HepG2 (cell line): ENCODE data around the gene KATNB1. TPM values are rescaled to one million over a fixed set of nuclear protein-coding genes. Genes with fewer than 3 reads are reported as not detected.

ENCODE experiments used
- ATAC-seq: fragments of 200-7000 bp; cut with Tn5 transposase; 3 replicates; pipeline ENCODE4 v1.9.1; 2020; ENCODE audit warnings: mild to moderate bottlenecking, moderate library complexity
- BruUV-seq: library from RNA; stranded (reverse); fragments of 400-500 nt; replicated peaks from 2 replicates; lab custom pipeline; 2021; lab: Mats Ljungman, UMichigan
- CTCF ChIA-PET: fragments of 300-600 bp; formaldehyde crosslinking; extraction: SDS; loops from one replicate; lab custom pipeline; 2021; ENCODE audit warnings: low total read pairs, inconsistent platforms, low intra/inter-chr PET ratio; lab: Yijun Ruan, JAX
- POLR2A ChIA-PET: fragments of 350-600 bp; sonication (Branson Sonifier 250); formaldehyde crosslinking; loops from one replicate; lab custom pipeline; 2020; ENCODE audit warnings: antibody characterized with exemption, inconsistent platforms; lab: Yijun Ruan, JAX
- DNase-seq: peaks from one replicate; pipeline ENCODE4 v3.0.0-alpha.2; 2015; ENCODE audit warnings: low spot score
- FAIRE-seq: peaks from 3 replicates; lab custom pipeline; 2011; peaks lifted over from hg19 to GRCh38; lab: Jason Lieb, UNC
- H2AFZ ChIP-seq: one replicate; pipeline ENCODE4 v1.6.1; 2011; ENCODE audit warnings: low read length, inconsistent platforms
- H3K27ac ChIP-seq: fragments of 300-600 bp; 3 replicates; pipeline ENCODE4 v1.8.0; 2011; ENCODE audit warnings: mixed run types, mild to moderate bottlenecking, mixed read lengths, low read length, inconsistent platforms; ENCODE audit not compliant: insufficient read depth; ENCODE audit errors: extremely low read length
- H3K27me3 ChIP-seq, 2 experiments: fragments of 200-600 bp in 1 of 2; 2 replicates in 1 of 2; 3 replicates in 1 of 2; pipeline versions ENCODE4 v1.6.0 to v1.8.0; 2011; ENCODE audit warnings: low read length in 2 of 2, mild to moderate bottlenecking in 2 of 2, moderate library complexity in 2 of 2, inconsistent platforms in 1 of 2; ENCODE audit not compliant: insufficient read depth in 2 of 2, control insufficient read depth in 1 of 2
- H3K36me3 ChIP-seq, 2 experiments: fragments of 200-600 bp in 1 of 2; replicated peaks in 1 of 2; 2 replicates in 1 of 2; 3 replicates in 1 of 2; pipeline versions ENCODE4 v1.5.1 to v1.8.0; 2011; ENCODE audit warnings: low read length in 2 of 2, inconsistent platforms in 1 of 2; ENCODE audit not compliant: insufficient read depth in 2 of 2, control insufficient read depth in 1 of 2
- H3K4me1 ChIP-seq: 2 replicates; pipeline ENCODE4 v1.5.1; 2012; ENCODE audit warnings: low read length, inconsistent platforms; ENCODE audit not compliant: insufficient read depth
- H3K4me2 ChIP-seq: 2 replicates; pipeline ENCODE4 v1.6.0; 2011; ENCODE audit warnings: low read depth, low read length, inconsistent platforms
- H3K4me3 ChIP-seq, 3 experiments: fragments of 200-600 bp in 1 of 3; sonication (generic), shearing (Covaris generic) in 1 of 3; replicated peaks in 1 of 3; 2 replicates each; pipeline ENCODE4 v1.5.1; 2011 to 2016; ENCODE audit warnings: low read length in 3 of 3, inconsistent platforms in 2 of 3, low read depth in 2 of 3, mild to moderate bottlenecking in 2 of 3, control low read depth in 1 of 3, mixed read lengths in 1 of 3; ENCODE audit not compliant: insufficient read depth in 1 of 3
- H3K79me2 ChIP-seq: one replicate; pipeline ENCODE4 v1.6.1; 2011; ENCODE audit warnings: low read length, inconsistent platforms; ENCODE audit not compliant: insufficient read depth
- H3K9ac ChIP-seq: 2 replicates; pipeline ENCODE4 v1.6.0; 2011; ENCODE audit warnings: mild to moderate bottlenecking, low read depth, low read length, inconsistent platforms; ENCODE audit not compliant: insufficient read depth
- H3K9me3 ChIP-seq: 2 replicates; pipeline ENCODE4 v1.5.1; 2012; ENCODE audit warnings: mild to moderate bottlenecking, low read length
- H4K20me1 ChIP-seq: 2 replicates; pipeline ENCODE4 v1.6.0; 2011; ENCODE audit warnings: inconsistent platforms, mild to moderate bottlenecking, low read length, moderate library complexity; ENCODE audit not compliant: insufficient read depth
- AFF4 ChIP-seq: sonication (generic); formaldehyde crosslinking; IDR thresholded peaks from 2 replicates; pipeline ENCODE4 v1.4.0; 2020; ENCODE audit warnings: missing genetic modification reagents
- BCL3 ChIP-seq: sonication (generic); formaldehyde crosslinking; IDR thresholded peaks from 2 replicates; pipeline ENCODE4 v1.5.1; 2020; ENCODE audit warnings: mild to moderate bottlenecking, missing genetic modification reagents, moderate library complexity
- HIVEP1 ChIP-seq: sonication (generic); formaldehyde crosslinking; IDR thresholded peaks from 2 replicates; pipeline ENCODE4 v1.4.0; 2020; ENCODE audit warnings: mild to moderate bottlenecking, missing genetic modification reagents
- IKZF5 ChIP-seq: IDR thresholded peaks from 2 replicates; pipeline ENCODE4 v1.6.1; 2018; ENCODE audit warnings: missing genetic modification reagents, mild to moderate bottlenecking, missing compliant biosample characterization
- KDM6A ChIP-seq: IDR thresholded peaks from 2 replicates; pipeline ENCODE4 v1.6.1; 2016; ENCODE audit warnings: low read depth
- MTA1 ChIP-seq: sonication (generic); formaldehyde crosslinking; IDR thresholded peaks from 2 replicates; pipeline ENCODE4 v1.4.0; 2020; ENCODE audit warnings: missing genetic modification reagents, mild to moderate bottlenecking, borderline replicate concordance
- SRSF1 ChIP-seq: fragments of 200-400 bp; formaldehyde crosslinking; optimal IDR thresholded peaks from 2 replicates; pipeline ENCODE3; 2017; ENCODE audit warnings: mild to moderate bottlenecking, low read depth, low read length, moderate library complexity
- THAP11 ChIP-seq: IDR thresholded peaks from 2 replicates; pipeline ENCODE4 v1.6.1; 2016; ENCODE audit warnings: missing biosample characterization, missing genetic modification reagents
- ZBTB14 ChIP-seq: sonication (generic); formaldehyde crosslinking; IDR thresholded peaks from 2 replicates; pipeline ENCODE4 v1.4.0; 2020; ENCODE audit warnings: missing genetic modification reagents
- ZBTB46 ChIP-seq: sonication (generic); formaldehyde crosslinking; IDR thresholded peaks from 2 replicates; pipeline ENCODE4 v1.4.0; 2020; ENCODE audit warnings: mild to moderate bottlenecking, missing genetic modification reagents, borderline replicate concordance
- ZNF703 ChIP-seq: sonication (generic); formaldehyde crosslinking; IDR thresholded peaks from 2 replicates; pipeline ENCODE4 v1.5.1; 2020; ENCODE audit warnings: missing genetic modification reagents, mild to moderate bottlenecking, moderate library complexity, borderline replicate concordance
- ZNF720 ChIP-seq: sonication (generic); formaldehyde crosslinking; IDR thresholded peaks from 2 replicates; pipeline ENCODE4 v1.4.0; 2020; ENCODE audit warnings: missing genetic modification reagents
- WGBS: methylation state at CpG from one replicate; pipeline ENCODE4 v1.1.6; 2017; ENCODE audit warnings: low lambda C conversion rate; 5-methylcytosine and 5-hydroxymethylcytosine counted together
- in situ Hi-C: cut with HindIII; loops from 2 replicates; pipeline ENCODE4 v1.10.0; 2017; ENCODE audit warnings: low pct_unique_long_range_greater_than_20kb; ENCODE audit not compliant: extremely low pct_ligation_motif_present
- intact Hi-C: fragments of 100-400 bp; cut with micrococcal nuclease; formaldehyde crosslinking; loops from one replicate; pipeline ENCODE4 v1.10.0; 2022; ENCODE audit not compliant: unreplicated experiment
- polyA plus RNA-seq, 8 experiments: library from polyadenylated mRNA; depleted of rRNA in 3 of 8; stranded (reverse) in 7 of 8; unstranded in 1 of 8; fragments of >200 nt; fragmentation: Illumina TruSeq in 4 of 8; extraction: Trizol in 4 of 8; gene quantifications; 2 replicates each; pipeline versions ENCODE4 v1.2.1 to v1.2.3, GENCODE V29; 2011 to 2016; ENCODE audit warnings: low read depth in 4 of 8, missing spikeins in 1 of 8, mixed read lengths in 1 of 8; ENCODE audit not compliant: insufficient read depth in 1 of 8
- total RNA-seq, 5 experiments: library from RNA; depleted of rRNA; stranded (reverse); fragments of >200 nt; fragmentation: Illumina TruSeq; extraction: Trizol; gene quantifications; 2 replicates each; pipeline ENCODE4 v1.2.3, GENCODE V29; 2016; ENCODE audit warnings: low read depth in 1 of 5

KATNB1 gene
- total and polyA plus RNA-seq, 2 of the 13 experiments (the other 11 are each of a cell fraction or from before 2014, with no cell fraction given), result 31.5 to 43.5 TPM

- WGBS, result 32% methylated on average over 4 of the region's 4 CpGs
- H3K4me2 ChIP-seq, result peak overlapping the region; percentile 94
- BruUV-seq, result no TSS peak
- H3K9me3 ChIP-seq, result no peaks in the 10 kb centered on the region
- CTCF ChIA-PET, result interaction anchor here (0.8 kb wide), 1 partner anchor 56 kb away, joined by 4 read pairs; no protein-coding TSS in a partner anchor
- peak; percentile 1; the same call in 1 of the 3 replicates for ATAC-seq
- H3K9ac ChIP-seq, result peak overlapping the region; percentile 68
- H4K20me1 ChIP-seq, result no peaks in the 10 kb centered on the region
- no peaks in the 10 kb centered on the region for H3K27me3 ChIP-seq
- no peaks in the 10 kb centered on the region for H3K36me3 ChIP-seq
- intact Hi-C loops (loop anchor here (1.0 to 2.0 kb wide), 2 partner anchors 15 to 44 kb away; no protein-coding TSS in a partner anchor), in situ Hi-C loops (no loop called here)
- peak overlapping the region; percentile 92 for H3K27ac ChIP-seq
- no peaks in the 10 kb centered on the region for H3K79me2 ChIP-seq
- peaks cover 72% of the 10 kb centered on the region for H3K4me1 ChIP-seq
- no peak for FAIRE-seq
- H3K4me3 ChIP-seq, result peak overlapping the region; percentile 11 to 58 (median 52)
- no peak for DNase-seq
- POLR2A ChIA-PET, result interaction anchor here (1.1 to 2.8 kb wide), 8 partner anchors 11 to 319 kb away, joined by 3 to 42 read pairs (median 10); partner anchors contain the start of genes ADGRG3, DRC7 and KATNB1
- no peak overlapping the region for H2AFZ ChIP-seq
- TF ChIP-seq MTA1, result no peak
- no peak for TF ChIP-seq ZBTB14 (CRISPR knock-in tag)
- TF ChIP-seq KDM6A (CRISPR knock-in tag), result no peak
- TF ChIP-seq ZNF703 (CRISPR knock-in tag), result no peak
- 0 out of 2 replicates have a peak, but pooled peaks have one; percentile 8 for TF ChIP-seq BCL3
- no peak for TF ChIP-seq ZNF720
- TF ChIP-seq IKZF5 (CRISPR knock-in tag), result no peak
- TF ChIP-seq ZBTB46, result no peak
- 0 out of 2 replicates have a peak, but pooled peaks have one; percentile 55 for TF ChIP-seq HIVEP1 (CRISPR knock-in tag)
- no peak for TF ChIP-seq THAP11 (CRISPR knock-in tag)
- no peak for TF ChIP-seq AFF4 (CRISPR knock-in tag)
- TF ChIP-seq SRSF1, result no peak
These were observed 30.4 kb upstream of the KATNB1 start for GRCh38 chr16:57704905-57705852.
